Activated CD8-positive, alpha-beta memory T cell treated with anti-CD3 and anti-CD28 coated beads, Interleukin-2, amount 10 ng/mL, durations not matched to agents 7 days and 5 days (primary cell): Measurements from ENCODE around the gene TMEM30A. TPM values are rescaled to one million over a fixed set of nuclear protein-coding genes. Genes with fewer than 3 reads are reported as not detected.

ENCODE experiments used
- ATAC-seq: fragments of 150-1000 bp; cut with Tn5 transposase; one replicate; pipeline ENCODE4 v1.10.0; 2021; ENCODE audit warnings: moderate library complexity
- CTCF ChIA-PET: fragments of 350-600 bp; sonication (Branson Sonifier 250); formaldehyde crosslinking; loops from one replicate; lab custom pipeline; 2021; ENCODE audit warnings: antibody characterized with exemption; lab: Charles Lee
- DNase-seq: peaks from one replicate; pipeline ENCODE4 v3.0.0-alpha.2; 2020
- H3K27ac Mint-ChIP-seq: one replicate; pipeline ENCODE4 v1.8.0; 2021; ENCODE audit warnings: mild to moderate bottlenecking, mixed read lengths
- H3K27me3 Mint-ChIP-seq: one replicate; pipeline ENCODE4 v1.8.0; 2021; ENCODE audit warnings: mixed read lengths
- H3K36me3 Mint-ChIP-seq: one replicate; pipeline ENCODE4 v1.8.0; 2021; ENCODE audit warnings: mild to moderate bottlenecking, mixed read lengths
- H3K4me1 Mint-ChIP-seq: one replicate; pipeline ENCODE4 v1.8.0; 2021; ENCODE audit warnings: mixed read lengths
- H3K4me3 Mint-ChIP-seq: one replicate; pipeline ENCODE4 v1.8.0; 2021; ENCODE audit warnings: mild to moderate bottlenecking, moderate library complexity, mixed read lengths
- H3K9me3 Mint-ChIP-seq: one replicate; pipeline ENCODE4 v1.8.0; 2022; ENCODE audit warnings: low read depth, mixed read lengths
- total RNA-seq, 2 experiments: library from RNA; stranded (reverse); gene quantifications; one replicate each; pipeline ENCODE4 v1.2.3, GENCODE V29; 2021

The TMEM30A gene
- total RNA-seq, 2 experiments from 2014 or later, result 39.9 to 54.4 TPM

DNA sequence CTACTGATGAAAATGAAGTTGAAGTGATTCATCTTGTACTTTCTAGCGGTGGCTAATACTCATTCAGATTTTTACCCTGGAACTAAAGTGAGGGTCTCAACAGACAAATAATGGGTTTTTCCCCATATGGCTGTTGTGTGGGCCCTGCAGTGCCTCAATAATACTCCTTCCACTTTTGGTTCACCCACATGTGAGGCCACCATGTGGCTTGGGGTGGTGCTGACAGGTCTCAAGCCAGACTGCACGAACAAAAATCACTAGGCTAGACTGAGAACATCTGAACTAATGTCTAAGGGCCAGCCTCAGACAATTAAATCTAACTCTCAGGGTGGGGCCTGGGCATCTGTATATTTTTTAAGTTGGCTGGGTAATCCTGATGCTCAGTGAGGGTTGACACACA, 70.9 kb downstream of the TMEM30A start:
- no peak overlapping the region for H3K4me3 Mint-ChIP-seq
- CTCF ChIA-PET, result interaction anchor here (0.8 kb wide), 1 partner anchor 1122 kb away, joined by 3 read pairs; no protein-coding TSS in a partner anchor
- ATAC-seq (peak; percentile 34), DNase-seq (no peak)
- H3K36me3 Mint-ChIP-seq, result no peaks in the 10 kb centered on the region
- H3K9me3 Mint-ChIP-seq, result no peaks in the 10 kb centered on the region
- peaks cover 12% of the 10 kb centered on the region for H3K4me1 Mint-ChIP-seq
- H3K27me3 Mint-ChIP-seq, result peaks cover 47% of the 10 kb centered on the region
- H3K27ac Mint-ChIP-seq, result no peak overlapping the region

DNA sequence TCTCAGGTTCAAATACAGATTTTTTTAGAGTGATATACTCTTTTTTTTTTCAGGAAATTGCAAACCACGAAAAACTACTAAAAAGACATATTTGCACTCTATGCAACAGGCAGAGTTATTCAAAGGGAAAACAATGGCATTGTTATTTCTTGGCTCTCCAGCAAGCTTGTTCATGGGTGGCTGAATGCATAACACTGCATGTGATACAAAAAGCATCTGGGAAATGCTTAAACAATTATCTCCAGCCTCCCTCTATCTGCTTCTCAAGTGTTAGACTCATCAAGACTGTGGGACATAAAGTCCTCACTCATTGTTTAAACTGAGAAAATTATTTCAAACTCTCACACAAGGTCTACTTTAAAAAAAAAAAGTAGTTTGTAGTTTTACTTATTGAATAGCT, 71.5 kb downstream of the TMEM30A start:
- CTCF ChIA-PET, result interaction anchor here (0.8 kb wide), 1 partner anchor 1122 kb away, joined by 3 read pairs; no protein-coding TSS in a partner anchor

DNA sequence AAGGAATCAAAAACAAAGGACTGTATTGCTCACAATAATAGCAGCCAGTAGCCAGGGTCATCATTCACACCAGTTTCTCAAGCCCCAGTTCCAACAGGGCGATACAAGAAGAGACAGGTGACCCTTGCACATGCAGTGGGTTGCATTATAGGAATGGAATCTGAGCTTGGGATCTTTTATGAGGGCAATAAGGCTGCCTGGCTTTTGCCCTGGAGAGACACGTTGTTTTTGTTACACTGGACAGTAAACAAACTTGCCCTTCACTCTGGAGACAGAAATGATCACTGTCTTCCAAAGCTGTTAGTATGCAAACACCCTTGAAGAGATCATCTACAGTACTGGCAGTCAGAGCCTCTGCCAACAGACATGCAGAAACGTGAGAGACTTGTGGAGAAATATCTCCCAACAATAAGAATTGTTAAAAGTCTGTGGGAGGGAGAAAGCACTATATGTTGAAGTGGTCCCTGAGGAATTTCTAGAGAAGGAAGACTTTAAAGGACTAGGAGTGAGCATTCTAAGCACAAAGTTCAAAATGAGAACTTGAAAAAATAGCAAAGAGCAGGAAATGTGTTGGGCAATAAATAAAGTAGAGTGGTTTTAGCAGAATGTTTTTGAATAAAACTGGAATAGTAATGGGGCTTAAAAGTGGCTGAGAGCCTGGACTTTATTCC, 72.5 kb downstream of the TMEM30A start:
- peaks cover 27% of the 10 kb centered on the region for H3K4me1 Mint-ChIP-seq
- ATAC-seq (no peak), DNase-seq (no peak)
- CTCF ChIA-PET, result interaction anchor here (0.8 to 5.8 kb wide), 9 partner anchors 8 to 1479 kb away, joined by 3 to 50 read pairs (median 4); no protein-coding TSS in a partner anchor
- H3K27ac Mint-ChIP-seq, result no peak overlapping the region
- no peaks in the 10 kb centered on the region for H3K9me3 Mint-ChIP-seq
- H3K4me3 Mint-ChIP-seq, result no peak overlapping the region
- peaks cover 54% of the 10 kb centered on the region for H3K27me3 Mint-ChIP-seq
- no peaks in the 10 kb centered on the region for H3K36me3 Mint-ChIP-seq

More for the DNA sequence above, 71.5 kb downstream of the TMEM30A start:
- no peak overlapping the region for H3K4me3 Mint-ChIP-seq
- H3K27ac Mint-ChIP-seq, result no peak overlapping the region
- peaks cover 17% of the 10 kb centered on the region for H3K4me1 Mint-ChIP-seq
- ATAC-seq, result no peak
- no peaks in the 10 kb centered on the region for H3K36me3 Mint-ChIP-seq
- DNase-seq, result no peak
- H3K9me3 Mint-ChIP-seq, result no peaks in the 10 kb centered on the region
- peaks cover 52% of the 10 kb centered on the region for H3K27me3 Mint-ChIP-seq

DNA sequence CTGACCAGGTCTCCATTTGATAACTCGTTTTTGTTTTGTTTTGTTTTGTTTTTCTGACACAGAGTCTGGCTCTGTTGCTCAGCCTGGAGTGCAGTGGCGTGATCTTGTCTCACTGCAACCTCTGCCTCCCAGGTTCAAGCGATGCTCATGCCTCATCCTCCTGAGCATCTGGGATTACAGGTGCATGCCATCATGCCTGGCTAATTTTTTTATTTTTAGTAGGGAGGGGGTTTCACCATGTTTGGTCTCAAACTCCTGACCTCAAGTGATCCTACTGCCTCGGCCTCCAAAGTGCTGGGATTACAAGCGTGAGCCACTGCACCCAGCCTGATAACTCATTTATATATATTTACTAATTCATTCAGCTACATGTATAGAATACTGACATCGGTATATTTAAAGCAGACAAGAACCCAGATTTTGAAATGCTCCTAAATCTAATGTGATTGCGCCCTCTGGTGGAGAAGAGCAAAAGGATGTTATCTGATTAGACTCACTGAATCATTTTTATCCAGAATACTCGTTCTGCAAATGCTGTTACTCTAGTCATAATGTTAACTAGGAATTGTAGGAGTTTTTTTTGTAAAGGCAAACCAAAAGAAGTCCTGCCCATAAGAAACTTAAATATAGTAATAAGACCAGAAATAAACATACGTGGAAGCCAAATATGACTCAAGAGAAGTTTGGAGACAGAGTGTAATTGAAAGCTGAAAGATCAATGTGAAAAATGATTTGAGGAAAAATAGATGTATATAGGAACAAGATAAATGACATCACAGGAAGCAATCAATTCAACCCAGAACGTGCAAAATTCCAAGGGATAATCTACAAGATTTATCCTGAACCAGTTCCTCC, 73.5 kb downstream of the TMEM30A start:
- DNase-seq, result peak; percentile 59
- no peaks in the 10 kb centered on the region for H3K36me3 Mint-ChIP-seq
- no peaks in the 10 kb centered on the region for H3K9me3 Mint-ChIP-seq
- no peak for ATAC-seq
- CTCF ChIA-PET, result interaction anchor here (0.8 to 5.8 kb wide), 15 partner anchors 8 to 1537 kb away, joined by 3 to 50 read pairs (median 4); no protein-coding TSS in a partner anchor
- H3K4me1 Mint-ChIP-seq, result peaks cover 34% of the 10 kb centered on the region
- peaks cover 57% of the 10 kb centered on the region for H3K27me3 Mint-ChIP-seq
- no peak overlapping the region for H3K4me3 Mint-ChIP-seq
- H3K27ac Mint-ChIP-seq, result no peak overlapping the region

DNA sequence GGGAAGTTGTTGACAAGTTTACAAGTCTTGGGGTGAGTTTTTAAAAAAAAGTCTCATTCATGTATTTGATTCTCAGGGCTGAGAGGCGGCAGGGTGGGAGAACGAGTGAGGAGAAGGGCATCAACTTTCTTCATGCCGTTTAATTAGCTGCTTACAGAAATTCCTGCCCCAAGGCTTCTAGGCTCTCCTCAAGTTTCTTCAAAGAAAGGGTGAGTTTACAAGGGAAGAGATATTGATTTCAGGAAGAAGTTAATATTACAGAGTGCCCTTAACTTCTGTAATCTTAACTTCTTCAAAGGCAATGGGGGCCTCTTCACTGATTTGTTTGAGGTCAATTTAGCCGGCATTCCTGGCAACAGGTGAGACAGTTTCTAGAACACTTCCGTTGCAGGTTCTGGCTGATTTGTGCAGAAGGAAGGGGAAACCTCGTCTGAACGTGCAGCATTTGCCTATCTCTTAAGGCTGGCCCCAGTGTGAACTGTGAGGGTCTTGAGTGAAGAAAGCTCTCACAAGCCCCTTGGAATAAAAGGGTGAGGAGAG, 75.3 kb downstream of the TMEM30A start:
- CTCF ChIA-PET, result interaction anchor here (0.9 to 5.8 kb wide), 25 partner anchors 8 to 1609 kb away, joined by 3 to 50 read pairs (median 5); no protein-coding TSS in a partner anchor
- DNase-seq (no peak), ATAC-seq (no peak)
- Mint-ChIP-seq H3K27me3 (peaks cover 70% of the 10 kb centered on the region), H3K27ac (no peak overlapping the region), H3K4me1 (peaks cover 50% of the 10 kb centered on the region), H3K36me3 (peaks cover 4% of the 10 kb centered on the region), H3K4me3 (no peak overlapping the region), H3K9me3 (no peaks in the 10 kb centered on the region)

DNA sequence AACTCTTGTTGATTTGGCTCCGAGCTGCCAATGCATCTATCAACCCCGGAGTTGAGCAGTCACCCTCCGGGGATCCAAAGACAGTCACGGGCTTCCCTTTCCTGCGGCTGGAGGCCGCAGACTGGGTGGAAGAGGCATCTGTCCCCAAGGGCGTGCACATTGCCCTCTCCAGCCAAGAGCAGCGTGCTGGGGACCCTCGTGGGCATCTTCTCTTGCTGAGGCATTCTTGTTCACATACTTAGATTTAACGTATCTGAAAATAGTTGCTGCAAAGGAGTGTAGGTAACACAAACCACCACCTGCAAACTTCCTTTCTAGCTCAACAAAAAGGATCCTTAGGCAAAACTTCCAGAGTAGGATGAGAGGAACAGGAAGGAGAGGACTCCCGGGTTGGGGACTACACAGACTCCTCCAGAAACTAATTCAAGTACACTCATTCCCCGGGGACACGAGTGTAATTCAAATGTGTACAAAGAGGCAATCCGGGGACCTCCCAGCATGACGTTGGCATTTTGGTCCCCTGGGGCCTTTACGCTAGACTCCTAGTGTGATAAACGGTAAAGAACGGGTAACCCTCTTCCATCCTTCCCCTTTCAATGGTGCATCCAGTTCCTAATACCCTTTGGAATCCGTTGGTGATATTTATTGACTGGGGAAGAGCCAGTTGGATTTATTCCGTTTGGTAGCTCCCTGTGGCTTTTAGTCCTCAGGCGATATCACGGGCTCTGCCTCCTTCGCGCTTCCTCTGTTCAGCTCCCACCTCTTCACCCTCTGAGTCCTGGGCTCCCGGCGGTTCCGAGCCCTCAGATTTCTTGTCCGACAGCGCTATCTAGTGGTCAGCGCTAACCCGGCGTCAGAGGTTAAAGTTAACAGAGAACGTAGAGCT, 76.1 kb downstream of the TMEM30A start:
- CTCF ChIA-PET, result interaction anchor here (0.6 to 5.8 kb wide), 28 partner anchors 8 to 1608 kb away, joined by 3 to 50 read pairs (median 4); no protein-coding TSS in a partner anchor
- peak; percentile 85 for ATAC-seq
- no peaks in the 10 kb centered on the region for H3K9me3 Mint-ChIP-seq
- H3K36me3 Mint-ChIP-seq, result peaks cover 6% of the 10 kb centered on the region
- H3K4me1 Mint-ChIP-seq, result peaks cover 49% of the 10 kb centered on the region
- peaks cover 77% of the 10 kb centered on the region for H3K27me3 Mint-ChIP-seq
- H3K27ac Mint-ChIP-seq, result no peak overlapping the region
- peak overlapping the region; percentile 17 for H3K4me3 Mint-ChIP-seq
- peak; percentile 85 for DNase-seq

DNA sequence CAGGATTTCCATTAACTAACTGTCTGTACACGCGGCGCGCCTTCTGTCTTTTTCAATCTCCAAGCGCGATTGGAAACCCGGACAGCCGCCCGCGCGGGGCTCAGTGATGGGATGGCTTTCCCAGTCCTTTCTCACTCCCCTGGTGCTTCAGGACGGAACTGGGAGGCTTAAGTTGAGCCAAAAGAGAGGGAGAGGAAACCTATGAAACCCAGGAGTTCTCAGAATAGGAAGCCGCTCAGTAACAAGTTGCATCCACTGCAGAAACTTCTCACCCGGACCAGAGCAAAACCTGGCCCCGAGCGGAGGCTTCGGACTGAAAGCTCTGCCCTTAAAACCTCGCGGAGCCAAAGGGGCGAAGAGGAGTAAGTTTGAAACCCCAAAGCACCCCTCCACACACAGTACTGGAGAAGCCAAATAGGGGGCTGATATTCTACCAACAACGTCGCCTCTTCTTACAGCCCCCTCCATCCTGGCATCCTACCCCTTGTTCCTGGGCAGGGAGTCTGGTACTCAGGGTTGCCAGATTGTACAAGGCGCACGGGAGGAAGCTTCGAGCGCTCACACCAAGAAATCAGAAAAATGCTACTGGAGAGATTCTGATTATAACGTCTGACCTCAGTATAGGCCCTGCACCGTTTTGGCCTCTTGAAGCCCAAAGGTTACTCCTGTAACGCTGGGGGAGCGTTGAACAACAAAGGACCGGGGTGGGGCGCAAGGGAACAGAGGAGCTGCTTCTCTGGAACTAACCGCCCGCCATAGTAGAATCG, 77.8 kb downstream of the TMEM30A start:
- ATAC-seq, result no peak
- peaks cover 6% of the 10 kb centered on the region for H3K36me3 Mint-ChIP-seq
- no peak overlapping the region for H3K27ac Mint-ChIP-seq

DNA sequence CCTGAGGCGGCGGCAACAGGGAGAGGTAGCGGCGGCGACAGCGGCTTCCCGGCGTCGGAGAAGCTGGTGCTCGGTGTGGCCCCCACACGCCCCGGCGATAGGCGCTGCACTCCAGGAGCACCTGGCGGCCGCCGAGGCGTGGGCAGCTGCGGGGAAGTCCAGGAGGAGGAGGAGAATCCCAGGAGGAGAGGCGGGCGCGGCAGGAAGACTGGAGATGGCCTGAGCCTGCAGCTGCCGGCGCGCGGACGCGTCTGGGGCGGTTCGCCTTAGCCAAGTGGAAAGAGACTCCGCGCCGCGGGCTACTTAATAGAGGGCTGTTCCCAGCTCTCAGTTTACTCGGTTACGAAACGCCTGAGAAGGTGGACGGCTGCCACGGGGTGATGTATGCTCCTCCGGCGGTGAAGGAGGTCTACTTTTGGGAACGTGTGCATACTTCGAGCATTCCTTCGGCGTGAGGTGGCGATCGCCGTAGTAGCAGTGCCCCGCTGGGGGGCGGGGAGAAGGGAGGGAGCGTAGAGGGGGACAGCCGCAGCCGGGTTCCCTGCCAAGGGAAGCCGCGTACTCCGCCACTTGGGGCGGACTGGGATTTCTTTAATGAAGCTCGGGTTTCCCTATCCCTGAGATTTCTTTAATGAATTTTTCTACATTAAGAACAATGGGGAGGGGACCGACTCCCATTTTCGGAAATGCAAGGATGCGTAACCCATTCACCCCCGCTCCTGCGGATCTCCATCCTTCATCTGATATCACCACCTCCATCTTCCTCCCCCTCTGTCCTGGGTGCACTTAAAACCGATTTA, 78.6 kb downstream of the TMEM30A start, which contains the start of gene COL12A1:
Gene COL12A1 (minus strand): TSS at position 278 of the 800 bp plus-strand sequence. CDS start 3,261 bp downstream, outside the sequence.
- peak within 1 kb of the TSS; percentile 31 for H3K4me3 Mint-ChIP-seq
- no peaks in the 10 kb centered on the region for H3K9me3 Mint-ChIP-seq
- peaks cover 91% of the 10 kb centered on the region for H3K27me3 Mint-ChIP-seq
- H3K27ac Mint-ChIP-seq, result peak within 1 kb of the TSS; percentile 8
- ATAC-seq (no peak), DNase-seq (no peak)
- H3K4me1 Mint-ChIP-seq, result peaks cover 49% of the 10 kb centered on the region
- CTCF ChIA-PET, result interaction anchor here (1.1 to 3.5 kb wide), 5 partner anchors 11 to 1467 kb away, joined by 3 to 20 read pairs (median 5); no protein-coding TSS in a partner anchor
- H3K36me3 Mint-ChIP-seq, result peaks cover 6% of the 10 kb centered on the region

More for the DNA sequence above, 77.8 kb downstream of the TMEM30A start:
- CTCF ChIA-PET, result interaction anchor here (1.0 to 5.8 kb wide), 5 partner anchors 14 to 1469 kb away, joined by 3 to 50 read pairs (median 3); no protein-coding TSS in a partner anchor
- H3K9me3 Mint-ChIP-seq, result no peaks in the 10 kb centered on the region
- peak overlapping the region; percentile 31 for H3K4me3 Mint-ChIP-seq
- peaks cover 89% of the 10 kb centered on the region for H3K27me3 Mint-ChIP-seq
- H3K4me1 Mint-ChIP-seq, result peaks cover 49% of the 10 kb centered on the region
- no peak for DNase-seq

DNA sequence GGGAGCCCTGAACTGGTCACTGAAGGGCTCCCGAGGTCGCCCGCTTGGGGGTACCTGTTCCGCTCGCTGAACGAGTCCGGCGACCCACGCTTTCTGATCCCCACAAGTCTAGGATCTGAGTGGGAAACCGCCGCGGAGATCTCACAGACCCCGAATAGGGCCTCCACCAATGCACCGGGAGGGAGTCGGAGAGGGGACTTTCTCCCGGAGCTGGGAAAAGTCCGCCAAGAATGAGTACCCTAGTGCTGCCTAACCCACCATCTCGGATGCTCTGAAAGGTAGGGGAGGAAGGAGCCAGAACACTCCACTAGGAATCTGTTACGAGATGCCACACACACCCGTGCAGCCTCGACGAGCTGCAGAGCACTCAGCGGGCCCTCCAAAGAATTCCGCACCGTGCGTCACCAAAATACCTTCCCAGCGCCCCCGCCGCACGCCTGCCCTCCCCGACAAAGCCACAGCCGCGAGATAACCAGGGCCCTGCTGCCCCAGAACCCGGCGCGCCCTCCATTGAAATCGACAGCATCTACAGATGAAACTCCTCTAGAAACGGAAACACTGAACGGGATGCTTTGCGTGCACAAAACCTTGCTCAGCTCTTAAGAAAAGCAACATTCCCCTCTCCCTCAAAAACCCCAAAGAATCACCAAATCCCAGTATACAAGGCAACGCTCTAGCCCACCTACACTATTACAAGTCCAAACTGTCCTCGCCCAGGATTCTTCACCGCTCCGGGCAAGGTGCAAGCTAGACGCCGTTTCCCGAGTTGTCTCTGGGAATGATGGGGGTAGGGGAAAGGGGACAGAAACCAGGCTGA, 79.4 kb downstream of the TMEM30A start:
- peaks cover 89% of the 10 kb centered on the region for H3K27me3 Mint-ChIP-seq
- ATAC-seq (no peak), DNase-seq (no peak)
- H3K27ac Mint-ChIP-seq, result peak overlapping the region; percentile 8
- CTCF ChIA-PET, result interaction anchor here (1.1 to 3.5 kb wide), 9 partner anchors 12 to 1472 kb away, joined by 3 to 20 read pairs (median 5); no protein-coding TSS in a partner anchor
- H3K4me1 Mint-ChIP-seq, result peaks cover 49% of the 10 kb centered on the region
- H3K9me3 Mint-ChIP-seq, result no peaks in the 10 kb centered on the region
- peak overlapping the region; percentile 16 for H3K4me3 Mint-ChIP-seq
- H3K36me3 Mint-ChIP-seq, result peaks cover 6% of the 10 kb centered on the region

DNA sequence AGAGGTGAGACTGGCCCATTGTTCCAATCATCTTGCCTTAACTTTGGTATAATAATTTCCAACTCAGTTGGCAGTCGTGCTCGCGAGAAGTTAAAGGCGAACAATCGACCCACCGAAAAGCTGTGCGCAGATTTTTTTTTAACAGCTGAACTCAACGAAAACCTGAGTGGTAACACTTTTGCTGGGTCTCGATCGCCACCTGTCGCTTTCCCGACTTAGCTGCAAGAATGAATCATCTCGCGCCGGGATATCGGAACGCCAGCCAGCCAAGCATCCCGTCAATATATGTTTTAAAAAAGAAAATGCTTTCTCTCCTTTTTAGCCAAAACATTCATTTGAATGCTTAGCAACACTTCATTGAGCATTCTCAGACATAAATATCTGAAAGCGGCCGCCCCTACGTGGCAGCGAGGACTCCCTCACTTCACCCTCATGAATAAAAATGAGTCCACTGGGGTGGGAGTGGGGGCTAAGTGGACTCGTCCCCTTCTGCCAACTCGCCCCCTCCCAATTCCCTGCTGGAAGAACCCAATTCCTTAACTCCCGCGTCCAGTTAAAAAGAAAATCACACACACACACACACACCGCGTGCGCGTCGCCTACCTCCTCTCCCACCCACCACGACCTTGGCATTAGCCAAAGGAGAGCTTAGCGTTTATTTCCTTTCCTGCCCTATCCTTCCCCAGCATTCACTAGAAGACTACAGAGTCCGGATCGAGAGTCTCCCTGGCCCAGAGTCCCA, 80.2 kb downstream of the TMEM30A start:
- no peaks in the 10 kb centered on the region for H3K9me3 Mint-ChIP-seq
- H3K4me1 Mint-ChIP-seq, result peaks cover 49% of the 10 kb centered on the region
- no peak for ATAC-seq
- peaks cover 86% of the 10 kb centered on the region for H3K27me3 Mint-ChIP-seq
- H3K36me3 Mint-ChIP-seq, result peaks cover 6% of the 10 kb centered on the region
- CTCF ChIA-PET, result interaction anchor here (0.8 to 3.5 kb wide), 13 partner anchors 13 to 1471 kb away, joined by 3 to 20 read pairs (median 3); no protein-coding TSS in a partner anchor
- peak; percentile 60 for DNase-seq
- peak overlapping the region; percentile 26 for H3K4me3 Mint-ChIP-seq
- H3K27ac Mint-ChIP-seq, result peak overlapping the region; percentile 43
